HCT116 (cell line): ENCODE data around the gene ODAPH. TPM values are rescaled to one million over a fixed set of nuclear protein-coding genes. Genes with fewer than 3 reads are reported as not detected.

ENCODE experiments used
- ATAC-seq: fragments of 200-7000 bp; cut with Tn5 transposase; 2 replicates; pipeline ENCODE4 v1.9.1; 2020; ENCODE audit warnings: mild to moderate bottlenecking, moderate library complexity
- BruUV-seq: library from RNA; stranded (reverse); fragments of 400-500 nt; replicated peaks from 2 replicates; lab custom pipeline; 2021; lab: Mats Ljungman, UMichigan
- CTCF ChIA-PET: fragments of 300-600 bp; sonication (Branson Sonifier 250); formaldehyde crosslinking; loops from one replicate; lab custom pipeline; 2021; ENCODE audit warnings: antibody characterized with exemption; lab: Charles Lee
- POLR2A ChIA-PET: fragments of 300-600, 350-600 bp; sonication (Branson Sonifier 250); formaldehyde crosslinking; loops from one replicate; lab custom pipeline; 2021; ENCODE audit warnings: antibody characterized with exemption; lab: Charles Lee
- RAD21 ChIA-PET, 2 experiments: fragments of 300-600 bp; sonication (Branson Sonifier 250); formaldehyde crosslinking; loops; one replicate each; lab custom pipeline; 2023; ENCODE audit warnings: low total read pairs in 2 of 2; ENCODE audit not compliant: uncharacterized antibody in 2 of 2, unreplicated experiment in 2 of 2, low non-redundant PET in 1 of 2; lab: Charles Lee
- DNase-seq: peaks from one replicate; pipeline ENCODE4 v3.0.0-alpha.2; 2010; ENCODE audit warnings: low read depth, low spot score
- H2AFZ ChIP-seq: fragments of 200-600 bp; shearing (Covaris generic), sonication (generic); 2 replicates; pipeline ENCODE4 v1.6.1; 2017; ENCODE audit warnings: low read depth, mixed run types, mixed read lengths, antibody characterized with exemption, low read length; ENCODE audit not compliant: poor library complexity, severe bottlenecking
- H3K27ac ChIP-seq: 2 replicates; pipeline ENCODE4 v1.5.1; 2012; ENCODE audit warnings: low read depth, low read length
- H3K27me3 ChIP-seq: fragments of 200-600 bp; sonication (generic); 2 replicates; pipeline ENCODE4 v1.6.1; 2016; ENCODE audit warnings: mixed run types, low read length, mixed read lengths; ENCODE audit not compliant: insufficient read depth
- H3K36me3 ChIP-seq, 2 experiments: fragments of 200-500 bp in 1 of 2; fragments of 200-600 bp in 1 of 2; sonication (Bioruptor generic) in 1 of 2; sonication (generic) in 1 of 2; 2 replicates each; pipeline versions ENCODE4 v1.5.1 to v1.6.1; 2014 to 2016; ENCODE audit warnings: low read length in 2 of 2, inconsistent platforms in 1 of 2, mixed read lengths in 1 of 2, mixed run types in 1 of 2; ENCODE audit not compliant: insufficient read depth in 2 of 2, control insufficient read depth in 1 of 2
- H3K4me1 ChIP-seq, 2 experiments: fragments of 200-600 bp in 1 of 2; sonication (generic) in 1 of 2; 2 replicates each; pipeline versions ENCODE4 v1.5.1 to v1.6.1; 2012 to 2017; ENCODE audit warnings: low read length in 2 of 2, inconsistent platforms in 1 of 2, mild to moderate bottlenecking in 1 of 2, mixed read lengths in 1 of 2, mixed run types in 1 of 2, moderate library complexity in 1 of 2; ENCODE audit not compliant: insufficient read depth in 2 of 2, control insufficient read depth in 1 of 2
- H3K4me2 ChIP-seq: fragments of 200-600 bp; sonication (generic); 2 replicates; pipeline ENCODE4 v1.6.1; 2017; ENCODE audit warnings: mixed run types, low read length, mixed read lengths
- H3K4me3 ChIP-seq, 2 experiments: fragments of 200-600 bp in 1 of 2; sonication (generic) in 1 of 2; replicated peaks in 1 of 2; 2 replicates each; pipeline ENCODE4 v1.5.1; 2011 to 2016; ENCODE audit warnings: low read length in 2 of 2, control low read depth in 1 of 2, low read depth in 1 of 2, mild to moderate bottlenecking in 1 of 2, mixed read lengths in 1 of 2, mixed run types in 1 of 2
- H3K79me2 ChIP-seq: fragments of 200-600 bp; sonication (generic); 2 replicates; pipeline ENCODE4 v1.6.1; 2017; ENCODE audit warnings: mild to moderate bottlenecking, mixed run types, low read length, moderate library complexity, mixed read lengths; ENCODE audit not compliant: insufficient read depth
- H3K9ac ChIP-seq: fragments of 200-600 bp; sonication (generic); 2 replicates; pipeline ENCODE4 v1.6.1; 2016; ENCODE audit warnings: low read length, mixed read lengths
- H3K9me2 ChIP-seq: fragments of 200-600 bp; sonication (generic), shearing (Covaris generic); 2 replicates; pipeline ENCODE4 v1.6.1; 2017; ENCODE audit warnings: mixed run types, mild to moderate bottlenecking, moderate library complexity; ENCODE audit not compliant: insufficient read depth
- H3K9me3 ChIP-seq, 2 experiments: fragments of 200-500 bp in 1 of 2; fragments of 200-600 bp in 1 of 2; sonication (Bioruptor generic) in 1 of 2; sonication (generic) in 1 of 2; 2 replicates each; pipeline ENCODE4 v1.6.1; 2014 to 2017; ENCODE audit warnings: low read length in 2 of 2, mixed read lengths in 2 of 2, inconsistent platforms in 1 of 2, low read depth in 1 of 2, mild to moderate bottlenecking in 1 of 2, mixed run types in 1 of 2, moderate library complexity in 1 of 2; ENCODE audit not compliant: control insufficient read depth in 1 of 2, insufficient read depth in 1 of 2
- H4K20me1 ChIP-seq: fragments of 200-600 bp; sonication (generic), shearing (Covaris generic); 2 replicates; pipeline ENCODE4 v1.6.1; 2017; ENCODE audit warnings: mixed run types, mild to moderate bottlenecking, moderate library complexity; ENCODE audit not compliant: insufficient read depth
- CBX3 ChIP-seq: IDR thresholded peaks from 2 replicates; pipeline ENCODE4 v1.6.1; 2012; ENCODE audit warnings: low read depth
- CEBPB ChIP-seq: IDR thresholded peaks from 2 replicates; pipeline ENCODE4 v1.6.1; 2012; ENCODE audit warnings: low read depth
- EGR1 ChIP-seq: IDR thresholded peaks from 2 replicates; pipeline ENCODE4 v1.6.1; 2012; ENCODE audit warnings: low read depth
- EZH2 ChIP-seq: fragments of 200-600 bp; sonication (generic); IDR thresholded peaks from 2 replicates; pipeline ENCODE4 v1.6.1; 2017; ENCODE audit warnings: antibody characterized with exemption, mixed run types
- EZH2phosphoT487 ChIP-seq: fragments of 200-600 bp; IDR thresholded peaks from 2 replicates; pipeline ENCODE4 v1.6.1; 2018; ENCODE audit warnings: antibody characterized with exemption, borderline replicate concordance
- FOSL1 ChIP-seq: IDR thresholded peaks from 2 replicates; pipeline ENCODE4 v1.6.1; 2012; ENCODE audit warnings: low read depth
- JUND ChIP-seq: IDR thresholded peaks from 2 replicates; pipeline ENCODE4 v1.6.1; 2012
- POLR2A ChIP-seq: IDR thresholded peaks from 2 replicates; pipeline ENCODE4 v1.7.0; 2011; ENCODE audit warnings: borderline replicate concordance; ENCODE audit not compliant: insufficient read depth, insufficient read length; ENCODE audit errors: extremely low read depth
- POLR2AphosphoS5 ChIP-seq: IDR thresholded peaks from 2 replicates; pipeline ENCODE4 v1.6.1; 2011; ENCODE audit warnings: mild to moderate bottlenecking, low read depth, low read length, moderate library complexity
- RAD21 ChIP-seq: IDR thresholded peaks from 2 replicates; pipeline ENCODE4 v1.6.1; 2012; ENCODE audit warnings: low read depth, mild to moderate bottlenecking
- REST ChIP-seq: IDR thresholded peaks from 2 replicates; pipeline ENCODE4 v1.6.1; 2012; ENCODE audit warnings: low read depth
- SP1 ChIP-seq: IDR thresholded peaks from 2 replicates; pipeline ENCODE4 v1.6.1; 2012; ENCODE audit warnings: low read depth
- TCF7L2 ChIP-seq: IDR thresholded peaks from 2 replicates; pipeline ENCODE4 v1.7.0; 2011; ENCODE audit warnings: borderline replicate concordance, inconsistent platforms; ENCODE audit not compliant: insufficient read depth, insufficient read length; ENCODE audit errors: extremely low read depth
- YY1 ChIP-seq: IDR thresholded peaks from 2 replicates; pipeline ENCODE4 v1.6.1; 2011; ENCODE audit warnings: low read length, low read depth, moderate library complexity, mild to moderate bottlenecking; ENCODE audit not compliant: insufficient replicate concordance; ENCODE audit errors: extremely low read depth
- ZFX ChIP-seq: fragments of 450-650 bp; IDR thresholded peaks from 2 replicates; pipeline ENCODE4 v1.6.1; 2017
- ZNF274 ChIP-seq: fragments of 200-500 bp; sonication (Bioruptor generic); IDR thresholded peaks from 2 replicates; pipeline ENCODE4 v1.6.1; 2014; ENCODE audit warnings: mild to moderate bottlenecking, low read depth, low read length, inconsistent platforms
- intact Hi-C: fragments of 100-400 bp; cut with micrococcal nuclease; formaldehyde crosslinking; loops from 2 replicates; pipeline ENCODE4 v1.10.0; 2022
- total RNA-seq: library from RNA; stranded (reverse); gene quantifications from one replicate; pipeline ENCODE4 v1.2.1, GENCODE V29; 2021; ENCODE audit not compliant: unreplicated experiment
- TF ChIP-seq, protein P1 (sequence below): IDR thresholded peaks from 2 replicates; pipeline ENCODE4 v1.6.1; 2011; ENCODE audit warnings: mild to moderate bottlenecking, low read length, moderate library complexity; ENCODE audit not compliant: insufficient replicate concordance; ENCODE audit errors: extremely low read depth
- TF ChIP-seq, protein P2 (sequence below): IDR thresholded peaks from 2 replicates; pipeline ENCODE4 v1.6.1; 2012

ODAPH gene
- total RNA-seq, 1 experiment from 2014 or later, result not detected

DNA sequence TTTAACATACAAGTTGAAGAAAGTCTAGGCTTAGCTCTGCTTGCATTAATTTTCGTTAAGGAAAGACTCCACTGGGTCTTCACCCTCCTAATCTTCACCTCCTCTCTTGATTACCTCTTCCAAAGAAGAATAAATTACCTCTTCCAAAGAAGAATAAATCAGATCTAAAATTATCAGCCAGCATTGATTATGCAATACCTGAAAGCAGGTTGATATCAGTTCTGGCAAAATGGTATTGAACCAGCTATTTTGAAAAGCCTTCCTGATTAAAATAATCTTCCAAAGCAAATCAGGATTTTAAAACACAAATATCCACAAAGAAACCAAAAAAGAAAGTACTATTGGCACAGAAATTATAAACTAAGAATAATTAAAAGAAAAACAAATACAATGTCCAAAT, 37.5 kb downstream of the ODAPH start:
- H2AFZ ChIP-seq, result no peak overlapping the region
- CTCF ChIA-PET, result no interaction called here

More for the DNA sequence above, 37.5 kb downstream of the ODAPH start:
- no peak overlapping the region for H3K4me3 ChIP-seq
- no peaks in the 10 kb centered on the region for H3K9me3 ChIP-seq
- POLR2A ChIA-PET, result no interaction called here
- H3K27me3 ChIP-seq, result no peaks in the 10 kb centered on the region
- H3K4me2 ChIP-seq, result no peak overlapping the region
- no peaks in the 10 kb centered on the region for H3K4me1 ChIP-seq
- H3K27ac ChIP-seq, result no peak overlapping the region
- DNase-seq, result no peak
- no peak for ATAC-seq
- no peaks in the 10 kb centered on the region; the same call in 1 of the 2 replicates for H3K9me2 ChIP-seq
- H3K36me3 ChIP-seq, result no peaks in the 10 kb centered on the region
- TF ChIP-seq, protein P1, sequence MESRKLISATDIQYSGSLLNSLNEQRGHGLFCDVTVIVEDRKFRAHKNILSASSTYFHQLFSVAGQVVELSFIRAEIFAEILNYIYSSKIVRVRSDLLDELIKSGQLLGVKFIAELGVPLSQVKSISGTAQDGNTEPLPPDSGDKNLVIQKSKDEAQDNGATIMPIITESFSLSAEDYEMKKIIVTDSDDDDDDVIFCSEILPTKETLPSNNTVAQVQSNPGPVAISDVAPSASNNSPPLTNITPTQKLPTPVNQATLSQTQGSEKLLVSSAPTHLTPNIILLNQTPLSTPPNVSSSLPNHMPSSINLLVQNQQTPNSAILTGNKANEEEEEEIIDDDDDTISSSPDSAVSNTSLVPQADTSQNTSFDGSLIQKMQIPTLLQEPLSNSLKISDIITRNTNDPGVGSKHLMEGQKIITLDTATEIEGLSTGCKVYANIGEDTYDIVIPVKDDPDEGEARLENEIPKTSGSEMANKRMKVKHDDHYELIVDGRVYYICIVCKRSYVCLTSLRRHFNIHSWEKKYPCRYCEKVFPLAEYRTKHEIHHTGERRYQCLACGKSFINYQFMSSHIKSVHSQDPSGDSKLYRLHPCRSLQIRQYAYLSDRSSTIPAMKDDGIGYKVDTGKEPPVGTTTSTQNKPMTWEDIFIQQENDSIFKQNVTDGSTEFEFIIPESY, result no peak
- TF ChIP-seq POLR2A, result no peak
- no peak for TF ChIP-seq TCF7L2
- TF ChIP-seq POLR2AphosphoS5, result no peak
- no peak for TF ChIP-seq CBX3
- TF ChIP-seq, protein P2, sequence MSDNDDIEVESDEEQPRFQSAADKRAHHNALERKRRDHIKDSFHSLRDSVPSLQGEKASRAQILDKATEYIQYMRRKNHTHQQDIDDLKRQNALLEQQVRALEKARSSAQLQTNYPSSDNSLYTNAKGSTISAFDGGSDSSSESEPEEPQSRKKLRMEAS, result no peak
- no peak for TF ChIP-seq JUND
- no peak for TF ChIP-seq ZFX
- no peak for TF ChIP-seq EGR1
- no peak for TF ChIP-seq SP1
- TF ChIP-seq EZH2phosphoT487, result no peak
- TF ChIP-seq RAD21, result no peak
- no peak for TF ChIP-seq CEBPB
- no peak for TF ChIP-seq YY1
- TF ChIP-seq ZNF274, result no peak
- no peak for TF ChIP-seq REST
- TF ChIP-seq EZH2, result no peak
- no peak for TF ChIP-seq FOSL1
- TF ChIP-seq, all 23 proteins: peak for 0
- Histone ChIP-seq H3K79me2 (no peaks in the 10 kb centered on the region), H4K20me1 (no peaks in the 10 kb centered on the region), H3K9ac (no peak overlapping the region)
- RAD21 ChIA-PET, result no interaction called here
- intact Hi-C loops, result no loop called here
- BruUV-seq, result no TSS peak
